Measurements from ENCODE around the gene SEC16A.

The SEC16A gene

DNA sequence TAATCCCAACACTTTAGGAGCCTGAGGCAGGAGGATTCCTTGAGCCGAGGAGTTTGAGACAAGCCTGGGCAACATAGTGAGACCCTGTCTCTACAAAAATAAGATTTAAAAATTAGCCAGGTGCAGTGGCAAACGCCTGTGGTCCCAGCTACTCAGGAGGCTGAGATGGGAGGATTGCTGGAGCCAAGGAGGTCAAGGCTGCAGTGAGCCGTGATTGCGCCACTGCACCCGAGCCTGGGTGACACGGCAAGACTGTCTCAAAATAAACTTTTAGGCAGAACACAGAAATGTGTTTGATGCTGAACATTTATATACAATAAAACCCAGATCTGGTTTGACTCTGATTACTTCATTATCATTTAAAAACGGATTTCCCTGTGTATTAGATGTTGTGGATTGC is 77.4 kb downstream of the SEC16A start:
- H3K9me3 ChIP-seq (ENCODE audit: control insufficient read depth in 1 of 2, low read length in 2 of 2) = no peaks in the 10 kb centered on the region
- H3K36me3 ChIP-seq (ENCODE audit: control insufficient read depth in 1 of 2, insufficient read depth in 2 of 2, low read length in 2 of 2) = peaks cover 6 to 36% of the 10 kb centered on the region in 2 donors
- peaks cover 0 to 14% of the 10 kb centered on the region in 2 donors for H3K4me1 ChIP-seq (ENCODE audit: control insufficient read depth in 1 of 2, insufficient read depth in 2 of 2, low read length in 2 of 2)
- no peak overlapping the region for H3K27ac ChIP-seq (ENCODE audit: low read length)
- no peaks in the 10 kb centered on the region for H3K27me3 ChIP-seq (ENCODE audit: low read depth, low read length)
- H3K4me3 ChIP-seq (ENCODE audit: low read depth in 1 of 2, low read length in 2 of 2) = no peak overlapping the region

- H3K27ac ChIP-seq (ENCODE audit: low read length) = no peak overlapping the region
- no peaks in the 10 kb centered on the region for H3K27me3 ChIP-seq (ENCODE audit: low read depth, low read length)
- H3K36me3 ChIP-seq (ENCODE audit: control insufficient read depth in 1 of 2, insufficient read depth in 2 of 2, low read length in 2 of 2) = peaks cover 6 to 36% of the 10 kb centered on the region in 2 donors
Measured at GRCh38 chr9:136404801-136405136, 78.1 kb downstream of the SEC16A start.

DNA sequence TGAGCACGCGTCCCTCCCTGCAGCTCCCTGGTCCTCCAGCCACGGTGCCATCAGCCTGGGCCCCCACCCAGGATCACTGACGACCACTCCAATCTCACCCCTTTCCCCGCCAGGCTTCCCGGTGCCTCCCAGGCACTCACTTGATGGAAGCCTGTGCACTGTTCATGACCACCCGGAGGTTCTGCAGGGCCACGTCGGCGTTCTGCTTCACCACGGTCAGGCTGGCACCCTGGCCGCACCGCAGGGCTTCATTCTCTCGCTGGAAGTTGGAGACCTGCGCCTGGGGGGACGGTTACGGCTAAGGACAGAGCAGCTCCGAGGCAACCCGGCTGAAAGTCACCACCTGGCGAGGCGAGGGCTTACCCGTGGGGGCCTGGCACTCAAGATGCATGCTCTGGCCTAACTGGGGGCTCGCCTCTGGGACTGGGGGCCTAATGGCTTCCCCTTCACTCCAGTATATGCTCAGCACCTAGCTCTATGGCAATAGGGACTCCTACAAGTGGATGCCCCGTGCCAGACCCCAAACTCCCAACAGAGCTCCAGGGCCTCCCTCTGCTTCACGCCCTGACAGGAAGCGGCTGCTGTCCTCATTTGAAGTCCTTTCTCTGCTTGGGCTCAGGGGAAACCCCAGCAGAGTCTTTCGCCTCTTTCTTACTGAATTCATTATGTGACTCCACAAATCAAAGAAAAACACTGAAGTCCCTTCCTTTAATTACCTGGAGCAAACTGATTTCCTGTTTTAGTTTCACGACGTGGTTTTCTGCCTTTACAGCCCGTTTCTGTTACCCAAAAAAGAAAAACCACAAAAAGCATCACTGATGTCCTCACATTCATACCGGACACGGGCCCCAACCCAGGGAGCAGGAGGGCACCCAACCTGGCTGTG is 78.7 kb downstream of the SEC16A start:
- Histone ChIP-seq H3K9me3 (ENCODE audit: control insufficient read depth in 1 of 2, low read length in 2 of 2) (no peaks in the 10 kb centered on the region), H3K4me1 (ENCODE audit: control insufficient read depth in 1 of 2, insufficient read depth in 2 of 2, low read length in 2 of 2) (peaks cover 0 to 13% of the 10 kb centered on the region in 2 donors), H3K4me3 (ENCODE audit: low read depth in 1 of 2, low read length in 2 of 2) (no peak overlapping the region), H3K27me3 (ENCODE audit: low read depth, low read length) (no peaks in the 10 kb centered on the region), H3K36me3 (ENCODE audit: control insufficient read depth in 1 of 2, insufficient read depth in 2 of 2, low read length in 2 of 2) (peaks cover 6 to 36% of the 10 kb centered on the region in 2 donors), H3K27ac (ENCODE audit: low read length) (no peak overlapping the region)

More at GRCh38 chr9:136404801-136405136, 78.1 kb downstream of the SEC16A start:
- H3K4me3 ChIP-seq (ENCODE audit: low read depth in 1 of 2, low read length in 2 of 2) = no peak overlapping the region
- H3K9me3 ChIP-seq (ENCODE audit: control insufficient read depth in 1 of 2, low read length in 2 of 2) = no peaks in the 10 kb centered on the region
- H3K4me1 ChIP-seq (ENCODE audit: control insufficient read depth in 1 of 2, insufficient read depth in 2 of 2, low read length in 2 of 2) = peaks cover 0 to 14% of the 10 kb centered on the region in 2 donors

DNA sequence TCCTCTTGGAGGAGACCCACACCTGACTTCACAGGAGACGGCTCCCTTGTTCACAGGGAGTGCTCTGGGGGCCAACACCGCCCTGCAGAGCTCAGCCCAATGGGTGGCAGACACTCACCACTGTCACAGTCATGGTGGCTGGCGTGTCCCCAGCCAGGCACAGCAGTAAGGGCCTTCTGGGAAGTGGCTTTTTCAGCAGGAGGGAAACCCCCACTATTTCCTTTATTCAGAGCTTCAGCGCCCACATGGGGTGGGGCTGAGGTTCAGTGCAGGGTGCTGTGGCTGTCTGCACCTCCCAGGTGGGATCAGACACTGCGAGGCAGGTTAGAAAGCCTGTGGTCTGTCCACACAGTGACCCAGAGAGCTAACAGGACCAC is 79.3 kb downstream of the SEC16A start:
- Histone ChIP-seq H3K4me1 (ENCODE audit: control insufficient read depth in 1 of 2, insufficient read depth in 2 of 2, low read length in 2 of 2) (peaks cover 0 to 16% of the 10 kb centered on the region in 2 donors), H3K9me3 (ENCODE audit: control insufficient read depth in 1 of 2, low read length in 2 of 2) (no peaks in the 10 kb centered on the region), H3K27me3 (ENCODE audit: low read depth, low read length) (no peaks in the 10 kb centered on the region), H3K4me3 (ENCODE audit: low read depth in 1 of 2, low read length in 2 of 2) (no peak overlapping the region), H3K36me3 (ENCODE audit: control insufficient read depth in 1 of 2, insufficient read depth in 2 of 2, low read length in 2 of 2) (peaks cover 6 to 36% of the 10 kb centered on the region in 2 donors), H3K27ac (ENCODE audit: low read length) (no peak overlapping the region)

DNA sequence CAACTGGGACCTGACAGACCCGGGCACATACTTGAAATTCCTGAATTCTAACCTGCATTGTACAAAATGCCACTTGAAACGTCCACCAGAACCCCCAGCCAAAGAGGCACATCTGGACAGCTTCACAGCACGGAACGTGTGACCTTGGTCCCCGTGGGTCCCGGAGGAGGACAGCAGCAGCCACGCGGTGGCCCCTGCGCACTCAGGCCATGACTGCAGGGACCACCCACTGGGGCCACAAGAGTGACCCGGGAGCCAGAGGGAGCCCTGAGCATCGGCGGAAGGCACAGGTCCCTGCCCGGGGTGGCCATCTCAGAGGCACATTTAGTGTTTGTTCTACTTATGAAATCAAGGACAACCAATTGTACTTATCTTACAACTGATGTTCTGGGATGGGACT is 80.8 kb downstream of the SEC16A start:
- Histone ChIP-seq H3K4me1 (ENCODE audit: control insufficient read depth in 1 of 2, insufficient read depth in 2 of 2, low read length in 2 of 2) (peaks cover 0 to 17% of the 10 kb centered on the region in 2 donors), H3K4me3 (ENCODE audit: low read depth in 1 of 2, low read length in 2 of 2) (no peak overlapping the region), H3K36me3 (ENCODE audit: control insufficient read depth in 1 of 2, insufficient read depth in 2 of 2, low read length in 2 of 2) (peaks cover 8 to 32% of the 10 kb centered on the region in 2 donors)

GRCh38 chr9:136401173-136401922 is 81.5 kb downstream of the SEC16A start:
- Histone ChIP-seq H3K9me3 (ENCODE audit: control insufficient read depth in 1 of 2, low read length in 2 of 2) (no peaks in the 10 kb centered on the region), H3K27me3 (ENCODE audit: low read depth, low read length) (no peaks in the 10 kb centered on the region), H3K4me1 (ENCODE audit: control insufficient read depth in 1 of 2, insufficient read depth in 2 of 2, low read length in 2 of 2) (peaks cover 0 to 17% of the 10 kb centered on the region in 2 donors), H3K27ac (ENCODE audit: low read length) (no peak overlapping the region), H3K4me3 (ENCODE audit: low read depth in 1 of 2, low read length in 2 of 2) (no peak overlapping the region), H3K36me3 (ENCODE audit: control insufficient read depth in 1 of 2, insufficient read depth in 2 of 2, low read length in 2 of 2) (peaks cover 11 to 36% of the 10 kb centered on the region in 2 donors)

More for the DNA sequence above, 80.8 kb downstream of the SEC16A start:
- H3K27me3 ChIP-seq (ENCODE audit: low read depth, low read length) = no peaks in the 10 kb centered on the region
- H3K27ac ChIP-seq (ENCODE audit: low read length) = no peak overlapping the region
- no peaks in the 10 kb centered on the region for H3K9me3 ChIP-seq (ENCODE audit: control insufficient read depth in 1 of 2, low read length in 2 of 2)

DNA sequence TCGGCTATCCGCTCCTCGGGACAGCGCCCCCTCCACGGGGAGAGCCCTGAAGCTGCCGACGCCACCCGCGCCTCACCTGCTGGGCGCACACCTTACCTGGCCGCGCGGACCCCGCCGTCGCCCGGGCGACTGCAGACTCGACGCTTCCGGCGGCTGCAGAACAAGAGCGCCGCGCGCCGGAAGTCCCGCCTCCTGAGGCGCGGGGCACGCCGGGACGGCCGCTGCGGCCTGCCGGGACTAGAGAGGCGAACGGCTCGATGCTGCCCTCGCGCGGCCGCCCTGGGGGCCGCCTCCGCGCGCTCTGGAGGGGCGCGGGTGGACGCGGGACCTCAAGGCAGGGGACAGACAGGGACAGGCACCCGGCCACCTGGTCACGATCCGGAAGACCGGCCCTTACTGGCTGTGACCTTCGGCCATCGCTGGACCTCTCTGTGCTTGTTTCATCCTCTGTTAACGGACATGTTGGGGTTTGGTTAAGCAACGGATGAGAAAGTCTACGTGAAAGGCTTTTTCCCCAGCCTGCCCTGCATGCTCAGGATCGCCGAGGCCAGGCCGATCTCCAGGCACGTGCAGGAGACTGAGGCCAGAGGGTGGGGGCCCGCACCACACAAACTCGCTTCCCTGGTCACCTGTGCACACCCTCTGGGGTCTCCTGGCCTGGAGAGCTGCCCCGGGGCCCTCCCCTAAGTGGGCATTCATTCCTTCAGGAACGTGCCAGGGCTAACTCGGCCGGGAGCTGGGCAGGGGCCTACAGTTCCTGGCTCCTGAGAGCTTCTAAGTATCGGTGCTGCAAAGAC is 82.6 kb downstream of the SEC16A start, which contains the start of gene SNAPC4:
Gene SNAPC4, minus strand, starts transcription at position 133 of the 797 bp plus-strand sequence. CDS start 1,742 bp downstream, outside the sequence.
- no peaks in the 10 kb centered on the region for H3K27me3 ChIP-seq (ENCODE audit: low read depth, low read length)
- peak within 1 kb of the TSS; percentile 66 to 96 for H3K4me3 ChIP-seq (ENCODE audit: low read depth in 1 of 2, low read length in 2 of 2)
- no peaks in the 10 kb centered on the region for H3K9me3 ChIP-seq (ENCODE audit: control insufficient read depth in 1 of 2, low read length in 2 of 2)
- peaks cover 10 to 37% of the 10 kb centered on the region in 2 donors for H3K36me3 ChIP-seq (ENCODE audit: control insufficient read depth in 1 of 2, insufficient read depth in 2 of 2, low read length in 2 of 2)
- H3K4me1 ChIP-seq (ENCODE audit: control insufficient read depth in 1 of 2, insufficient read depth in 2 of 2, low read length in 2 of 2) = peaks cover 0 to 17% of the 10 kb centered on the region in 2 donors
- H3K27ac ChIP-seq (ENCODE audit: low read length) = no peak within 1 kb of the TSS

DNA sequence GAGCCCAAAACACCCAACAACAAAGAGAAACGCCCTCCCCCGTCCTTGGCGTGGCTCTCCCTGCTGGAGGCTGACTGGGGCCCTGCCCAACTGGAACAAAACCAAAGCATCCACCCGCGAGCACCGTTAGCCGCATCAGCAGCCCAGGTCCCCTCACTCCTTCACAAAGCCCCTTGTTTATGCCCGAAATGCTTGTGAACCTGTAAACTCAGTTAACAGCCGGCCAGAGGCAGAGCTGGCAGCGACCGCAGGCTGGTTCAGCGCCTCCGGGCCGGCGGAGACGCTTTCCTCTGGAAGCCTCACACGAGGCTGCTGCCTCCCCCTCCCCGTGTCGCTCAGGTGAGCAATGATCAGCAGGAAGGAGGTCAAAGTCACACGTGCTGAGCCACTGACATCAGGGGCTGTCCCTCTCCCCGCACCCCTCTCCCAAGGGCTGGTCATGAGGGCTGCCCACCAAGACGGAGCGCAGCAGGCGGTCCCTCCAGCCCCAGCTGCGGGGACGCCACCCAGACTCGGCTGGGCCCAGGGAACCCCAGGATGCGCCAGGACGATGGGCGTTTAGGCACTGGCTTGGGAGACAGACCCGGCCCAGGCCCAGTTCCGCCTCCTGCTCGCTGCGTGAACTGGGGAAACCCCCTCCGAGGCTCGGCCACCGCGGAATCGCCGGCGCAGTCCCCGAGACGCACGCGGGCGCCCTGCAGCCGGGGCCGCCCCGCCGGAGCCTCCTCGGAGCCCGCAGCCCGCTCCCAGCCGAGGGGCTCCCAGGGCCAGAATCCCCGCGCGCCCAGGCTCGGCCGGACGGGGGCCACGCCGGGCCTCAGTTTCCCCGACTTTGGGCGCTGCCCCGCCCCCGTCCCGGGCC is 83.4 kb downstream of the SEC16A start:
- Histone ChIP-seq H3K27ac (ENCODE audit: low read length) (no peak overlapping the region), H3K4me3 (ENCODE audit: low read depth in 1 of 2, low read length in 2 of 2) (peak overlapping the region; percentile 66 to 96), H3K4me1 (ENCODE audit: control insufficient read depth in 1 of 2, insufficient read depth in 2 of 2, low read length in 2 of 2) (peaks cover 0 to 17% of the 10 kb centered on the region in 2 donors), H3K36me3 (ENCODE audit: control insufficient read depth in 1 of 2, insufficient read depth in 2 of 2, low read length in 2 of 2) (peaks cover 14 to 38% of the 10 kb centered on the region in 2 donors), H3K9me3 (ENCODE audit: control insufficient read depth in 1 of 2, low read length in 2 of 2) (no peaks in the 10 kb centered on the region), H3K27me3 (ENCODE audit: low read depth, low read length) (no peaks in the 10 kb centered on the region)

DNA sequence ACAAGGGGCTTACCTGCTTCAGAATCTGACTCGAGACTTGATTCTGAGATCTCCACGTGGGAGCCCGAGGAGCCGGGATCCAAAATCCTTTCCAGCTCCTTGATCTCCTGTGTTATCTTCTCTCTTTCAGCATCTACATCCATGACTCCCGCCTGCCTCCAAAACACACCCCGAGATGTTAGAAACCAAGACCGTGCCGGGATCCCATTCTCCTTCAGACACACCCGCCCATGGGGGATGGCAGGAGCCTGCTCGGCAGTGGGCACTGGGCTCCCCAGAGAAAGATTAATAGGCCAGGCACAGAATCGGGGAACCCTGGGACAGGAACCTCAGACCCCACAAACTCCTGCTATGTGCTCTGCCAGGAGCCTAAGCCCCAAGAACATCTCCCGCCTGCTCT is 84.6 kb downstream of the SEC16A start:
- Histone ChIP-seq H3K4me1 (ENCODE audit: control insufficient read depth in 1 of 2, insufficient read depth in 2 of 2, low read length in 2 of 2) (peaks cover 0 to 17% of the 10 kb centered on the region in 2 donors), H3K27ac (ENCODE audit: low read length) (no peak overlapping the region), H3K4me3 (ENCODE audit: low read depth in 1 of 2, low read length in 2 of 2) (no peak overlapping the region), H3K36me3 (ENCODE audit: control insufficient read depth in 1 of 2, insufficient read depth in 2 of 2, low read length in 2 of 2) (peaks cover 14 to 40% of the 10 kb centered on the region in 2 donors), H3K27me3 (ENCODE audit: low read depth, low read length) (no peaks in the 10 kb centered on the region), H3K9me3 (ENCODE audit: control insufficient read depth in 1 of 2, low read length in 2 of 2) (no peaks in the 10 kb centered on the region)

GRCh38 chr9:136397643-136398042 is 85.2 kb downstream of the SEC16A start:
- Histone ChIP-seq H3K36me3 (ENCODE audit: control insufficient read depth in 1 of 2, insufficient read depth in 2 of 2, low read length in 2 of 2) (peaks cover 15 to 47% of the 10 kb centered on the region in 2 donors), H3K27me3 (ENCODE audit: low read depth, low read length) (no peaks in the 10 kb centered on the region), H3K4me1 (ENCODE audit: control insufficient read depth in 1 of 2, insufficient read depth in 2 of 2, low read length in 2 of 2) (peaks cover 0 to 17% of the 10 kb centered on the region in 2 donors), H3K27ac (ENCODE audit: low read length) (no peak overlapping the region), H3K9me3 (ENCODE audit: control insufficient read depth in 1 of 2, low read length in 2 of 2) (no peaks in the 10 kb centered on the region), H3K4me3 (ENCODE audit: low read depth in 1 of 2, low read length in 2 of 2) (no peak overlapping the region)
